Measurements from ENCODE around the gene TRPT1. TPM values are rescaled to one million over a fixed set of nuclear protein-coding genes. Genes with fewer than 3 reads are reported as not detected.

TRPT1 gene
- polyA plus RNA-seq, 3 donors: 37.0 to 46.2 (median 42.5) TPM

- no peak for DNase-seq (ENCODE audit: low read depth in 3 of 3, low spot score in 2 of 3)
Measured at GRCh38 chr11:64245797-64246620, 20.0 kb upstream of the TRPT1 start.

GRCh38 chr11:64245401-64245796 lies 19.4 kb upstream of the TRPT1 start:
- no peak for DNase-seq (ENCODE audit: low read depth in 3 of 3, low spot score in 2 of 3)

GRCh38 chr11:64244966-64245365 lies 19.0 kb upstream of the TRPT1 start:
- DNase-seq (ENCODE audit: low read depth in 3 of 3, low spot score in 2 of 3): no peak

GRCh38 chr11:64244107-64244506 lies 18.1 kb upstream of the TRPT1 start:
- DNase-seq (ENCODE audit: low read depth in 3 of 3, low spot score in 2 of 3): no peak

GRCh38 chr11:64243236-64243854 lies 17.4 kb upstream of the TRPT1 start:
- DNase-seq (ENCODE audit: low read depth in 3 of 3, low spot score in 2 of 3): no peak

- peak in 1 of 3 donors; percentile 94 for DNase-seq (ENCODE audit: low read depth in 3 of 3, low spot score in 2 of 3)
Measured at GRCh38 chr11:64241491-64242374, 15.7 kb upstream of the TRPT1 start.

GRCh38 chr11:64241241-64241490 lies 15.2 kb upstream of the TRPT1 start:
- peak in 2 of 3 donors; percentile 96 to 97 for DNase-seq (ENCODE audit: low read depth in 3 of 3, low spot score in 2 of 3)

- peak; percentile 88 to 93 (median 92) for DNase-seq (ENCODE audit: low read depth in 3 of 3, low spot score in 2 of 3)
Measured at GRCh38 chr11:64240435-64241240, 14.7 kb upstream of the TRPT1 start, which contains the start of gene FKBP2. Gene FKBP2 (plus strand): TSS chr11:64241095. CDS start chr11:64242388, 1,293 bp downstream.

- DNase-seq (ENCODE audit: low read depth in 3 of 3, low spot score in 2 of 3): no peak
Measured at GRCh38 chr11:64239662-64240434, 13.9 kb upstream of the TRPT1 start.

GRCh38 chr11:64238999-64239398 lies 13.0 kb upstream of the TRPT1 start:
- DNase-seq (ENCODE audit: low read depth in 3 of 3, low spot score in 2 of 3): no peak

GRCh38 chr11:64238076-64238475 lies 12.1 kb upstream of the TRPT1 start:
- no peak for DNase-seq (ENCODE audit: low read depth in 3 of 3, low spot score in 2 of 3)

GRCh38 chr11:64237484-64237951 lies 11.5 kb upstream of the TRPT1 start:
- no peak for DNase-seq (ENCODE audit: low read depth in 3 of 3, low spot score in 2 of 3)

GRCh38 chr11:64235437-64236161 lies 9.6 kb upstream of the TRPT1 start:
- DNase-seq (ENCODE audit: low read depth in 3 of 3, low spot score in 2 of 3): no peak

- DNase-seq (ENCODE audit: low read depth in 3 of 3, low spot score in 2 of 3): no peak
Measured at GRCh38 chr11:64234647-64235379, 8.8 kb upstream of the TRPT1 start.

- no peak for DNase-seq (ENCODE audit: low read depth in 3 of 3, low spot score in 2 of 3)
Measured at GRCh38 chr11:64233913-64234586, 8.1 kb upstream of the TRPT1 start, which contains the start of gene VEGFB. Gene VEGFB (plus strand): TSS chr11:64234584. CDS start chr11:64234834, 250 bp downstream.

GRCh38 chr11:64232967-64233315 lies 7.0 kb upstream of the TRPT1 start:
- no peak for DNase-seq (ENCODE audit: low read depth in 3 of 3, low spot score in 2 of 3)

GRCh38 chr11:64232182-64232966 lies 6.4 kb upstream of the TRPT1 start:
- no peak for DNase-seq (ENCODE audit: low read depth in 3 of 3, low spot score in 2 of 3)

Data from right renal cortex interstitium (tissue), 3 donors.